ENCODE data around the gene E2F3. TPM values are rescaled to one million over a fixed set of nuclear protein-coding genes. Genes with fewer than 3 reads are reported as not detected.

The E2F3 gene
- total RNA-seq, 1 experiment from 2014 or later = 30.2 TPM

DNA sequence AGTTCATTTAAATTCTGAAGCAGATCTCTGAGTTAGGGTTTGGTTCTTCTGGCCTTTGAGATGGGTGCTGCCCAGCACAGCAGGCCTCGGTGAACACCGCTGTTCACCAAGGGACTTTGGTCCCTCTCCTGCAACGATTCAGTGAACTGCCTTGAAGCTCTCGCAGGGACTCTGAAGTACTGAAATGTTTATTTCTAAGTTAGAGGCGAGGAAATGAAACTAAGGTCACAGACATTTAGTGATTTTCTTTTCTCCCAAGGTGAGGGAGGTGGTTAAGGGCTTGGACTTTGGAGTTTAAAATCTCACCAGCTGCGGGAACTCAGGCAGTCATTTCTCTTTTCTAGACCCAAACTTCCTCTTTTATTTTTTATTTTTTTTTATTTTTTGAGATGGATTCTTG is 26.2 kb downstream of the E2F3 start (continued):
- TF ChIP-seq ZNF281 (CRISPR knock-in tag; IDR thresholded peaks at IDR 0.05) = no peak

GRCh38 chr6:20432692-20433091 is 31.0 kb downstream of the E2F3 start:
- H3K27ac Mint-ChIP-seq = no peak overlapping the region
- CTCF ChIA-PET = no interaction called here

More at GRCh38 chr6:20432692-20433091, 31.0 kb downstream of the E2F3 start:
- peaks cover 13% of the 10 kb centered on the region; the same call in 1 of the 2 replicates for H3K9me3 Mint-ChIP-seq
- H3K27me3 Mint-ChIP-seq (ENCODE audit: low read depth) = no peaks in the 10 kb centered on the region
- TF ChIP-seq, protein P1, sequence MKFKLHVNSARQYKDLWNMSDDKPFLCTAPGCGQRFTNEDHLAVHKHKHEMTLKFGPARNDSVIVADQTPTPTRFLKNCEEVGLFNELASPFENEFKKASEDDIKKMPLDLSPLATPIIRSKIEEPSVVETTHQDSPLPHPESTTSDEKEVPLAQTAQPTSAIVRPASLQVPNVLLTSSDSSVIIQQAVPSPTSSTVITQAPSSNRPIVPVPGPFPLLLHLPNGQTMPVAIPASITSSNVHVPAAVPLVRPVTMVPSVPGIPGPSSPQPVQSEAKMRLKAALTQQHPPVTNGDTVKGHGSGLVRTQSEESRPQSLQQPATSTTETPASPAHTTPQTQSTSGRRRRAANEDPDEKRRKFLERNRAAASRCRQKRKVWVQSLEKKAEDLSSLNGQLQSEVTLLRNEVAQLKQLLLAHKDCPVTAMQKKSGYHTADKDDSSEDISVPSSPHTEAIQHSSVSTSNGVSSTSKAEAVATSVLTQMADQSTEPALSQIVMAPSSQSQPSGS (CRISPR knock-in tag; IDR thresholded peaks at IDR 0.05; ENCODE audit: borderline replicate concordance, low read depth) = no peak
- TF ChIP-seq ZNF423 (CRISPR knock-in tag; IDR thresholded peaks at IDR 0.05) (no peak), NFATC4 (CRISPR knock-in tag; IDR thresholded peaks at IDR 0.05) (no peak), E2F1 (CRISPR knock-in tag; IDR thresholded peaks at IDR 0.05) (no peak), IRF2 (CRISPR knock-in tag; IDR thresholded peaks at IDR 0.05; ENCODE audit: borderline replicate concordance, low read depth) (no peak), FOXJ3 (CRISPR knock-in tag; IDR thresholded peaks at IDR 0.05; ENCODE audit: borderline replicate concordance) (no peak), ZNF281 (CRISPR knock-in tag; IDR thresholded peaks at IDR 0.05) (no peak), ZNF138 (CRISPR knock-in tag; conservative IDR thresholded peaks at IDR 0.05) (no peak), E2F5 (CRISPR knock-in tag; IDR thresholded peaks at IDR 0.05) (no peak), CDX4 (CRISPR knock-in tag; IDR thresholded peaks at IDR 0.05; ENCODE audit: borderline replicate concordance) (no peak)
- TF ChIP-seq, protein P2, sequence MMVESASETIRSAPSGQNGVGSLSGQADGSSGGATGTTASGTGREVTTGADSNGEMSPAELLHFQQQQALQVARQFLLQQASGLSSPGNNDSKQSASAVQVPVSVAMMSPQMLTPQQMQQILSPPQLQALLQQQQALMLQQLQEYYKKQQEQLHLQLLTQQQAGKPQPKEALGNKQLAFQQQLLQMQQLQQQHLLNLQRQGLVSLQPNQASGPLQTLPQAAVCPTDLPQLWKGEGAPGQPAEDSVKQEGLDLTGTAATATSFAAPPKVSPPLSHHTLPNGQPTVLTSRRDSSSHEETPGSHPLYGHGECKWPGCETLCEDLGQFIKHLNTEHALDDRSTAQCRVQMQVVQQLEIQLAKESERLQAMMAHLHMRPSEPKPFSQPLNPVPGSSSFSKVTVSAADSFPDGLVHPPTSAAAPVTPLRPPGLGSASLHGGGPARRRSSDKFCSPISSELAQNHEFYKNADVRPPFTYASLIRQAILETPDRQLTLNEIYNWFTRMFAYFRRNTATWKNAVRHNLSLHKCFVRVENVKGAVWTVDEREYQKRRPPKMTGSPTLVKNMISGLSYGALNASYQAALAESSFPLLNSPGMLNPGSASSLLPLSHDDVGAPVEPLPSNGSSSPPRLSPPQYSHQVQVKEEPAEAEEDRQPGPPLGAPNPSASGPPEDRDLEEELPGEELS (CRISPR knock-in tag; IDR thresholded peaks at IDR 0.05) = no peak
- peaks cover 44% of the 10 kb centered on the region for H3K36me3 Mint-ChIP-seq
- no peak overlapping the region for H3K4me3 Mint-ChIP-seq
- POLR2A ChIA-PET = no interaction called here
- H3K4me1 Mint-ChIP-seq = peaks cover 15% of the 10 kb centered on the region
- DNase-seq (ENCODE audit: low spot score) (no peak), ATAC-seq (no peak)

Measured in WTC11 (cell line).